HUES6 (cell line): ENCODE results near the gene SLC25A42.

Experiments used
- H3K27ac ChIP-seq: 2 replicates; pipeline ENCODE4 v1.7.0; 2013; ENCODE audit warnings: low read depth, mild to moderate bottlenecking, low read length, inconsistent platforms
- H3K27me3 ChIP-seq: 2 replicates; pipeline ENCODE4 v1.6.1; 2013; ENCODE audit warnings: low read length; ENCODE audit not compliant: control insufficient read depth, insufficient read depth
- H3K36me3 ChIP-seq: 2 replicates; pipeline ENCODE4 v1.6.1; 2013; ENCODE audit warnings: low read length; ENCODE audit not compliant: control insufficient read depth, insufficient read depth
- H3K4me1 ChIP-seq: 2 replicates; pipeline ENCODE4 v1.6.1; 2013; ENCODE audit warnings: low read length; ENCODE audit not compliant: control insufficient read depth, insufficient read depth
- H3K4me3 ChIP-seq: 2 replicates; pipeline ENCODE4 v1.5.1; 2013; ENCODE audit warnings: low read depth, low read length
- H3K9ac ChIP-seq: one replicate; pipeline ENCODE4 v1.6.1; 2013; ENCODE audit warnings: mild to moderate bottlenecking, low read length
- H3K9me3 ChIP-seq: 2 replicates; pipeline ENCODE4 v1.6.1; 2013; ENCODE audit warnings: low read depth, low read length; ENCODE audit not compliant: control insufficient read depth, insufficient read depth

SLC25A42 gene

GRCh38 chr19:19051478-19052213, 12.1 kb upstream of the SLC25A42 start:
- no peaks in the 10 kb centered on the region for H3K9me3 ChIP-seq
- no peak overlapping the region for H3K4me3 ChIP-seq
- no peak overlapping the region for H3K9ac ChIP-seq
- no peaks in the 10 kb centered on the region for H3K27me3 ChIP-seq
- peaks cover 73% of the 10 kb centered on the region for H3K36me3 ChIP-seq
- no peak overlapping the region for H3K27ac ChIP-seq
- no peaks in the 10 kb centered on the region for H3K4me1 ChIP-seq

DNA sequence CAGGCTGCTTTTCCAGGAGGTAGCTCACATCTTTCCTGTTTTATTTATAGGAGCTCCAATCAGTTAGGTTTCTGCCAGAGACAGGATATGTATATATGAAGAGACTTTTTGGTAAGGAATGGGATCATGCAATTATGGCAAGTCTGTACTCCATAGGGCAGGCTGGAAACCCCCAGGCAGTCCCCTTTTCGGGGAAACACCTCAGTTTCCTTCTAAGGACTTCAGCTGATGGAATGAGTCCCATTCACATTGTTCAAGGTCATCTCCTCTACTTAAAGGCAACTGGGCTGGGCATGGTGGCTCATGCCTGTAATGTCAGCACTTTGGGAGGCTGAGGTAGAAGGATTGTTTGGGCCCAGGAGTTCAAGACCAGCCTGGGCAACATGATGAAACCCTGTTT, 10.9 kb upstream of the SLC25A42 start:
- no peaks in the 10 kb centered on the region for H3K4me1 ChIP-seq
- peaks cover 75% of the 10 kb centered on the region for H3K36me3 ChIP-seq
- H3K9me3 ChIP-seq: no peaks in the 10 kb centered on the region
- H3K27me3 ChIP-seq: no peaks in the 10 kb centered on the region
- no peak overlapping the region for H3K9ac ChIP-seq
- H3K4me3 ChIP-seq: no peak overlapping the region
- no peak overlapping the region for H3K27ac ChIP-seq

GRCh38 chr19:19053508-19054314, 10.1 kb upstream of the SLC25A42 start:
- H3K4me1 ChIP-seq: no peaks in the 10 kb centered on the region
- no peaks in the 10 kb centered on the region for H3K27me3 ChIP-seq
- H3K9ac ChIP-seq: no peak overlapping the region
- H3K27ac ChIP-seq: no peak overlapping the region
- no peak overlapping the region for H3K4me3 ChIP-seq
- H3K36me3 ChIP-seq: peaks cover 80% of the 10 kb centered on the region
- no peaks in the 10 kb centered on the region for H3K9me3 ChIP-seq

GRCh38 chr19:19054315-19054938, 9.4 kb upstream of the SLC25A42 start:
- H3K4me1 ChIP-seq: no peaks in the 10 kb centered on the region
- no peak overlapping the region for H3K9ac ChIP-seq
- H3K27ac ChIP-seq: no peak overlapping the region
- H3K36me3 ChIP-seq: peaks cover 81% of the 10 kb centered on the region
- H3K27me3 ChIP-seq: no peaks in the 10 kb centered on the region
- no peaks in the 10 kb centered on the region for H3K9me3 ChIP-seq
- H3K4me3 ChIP-seq: no peak overlapping the region

DNA sequence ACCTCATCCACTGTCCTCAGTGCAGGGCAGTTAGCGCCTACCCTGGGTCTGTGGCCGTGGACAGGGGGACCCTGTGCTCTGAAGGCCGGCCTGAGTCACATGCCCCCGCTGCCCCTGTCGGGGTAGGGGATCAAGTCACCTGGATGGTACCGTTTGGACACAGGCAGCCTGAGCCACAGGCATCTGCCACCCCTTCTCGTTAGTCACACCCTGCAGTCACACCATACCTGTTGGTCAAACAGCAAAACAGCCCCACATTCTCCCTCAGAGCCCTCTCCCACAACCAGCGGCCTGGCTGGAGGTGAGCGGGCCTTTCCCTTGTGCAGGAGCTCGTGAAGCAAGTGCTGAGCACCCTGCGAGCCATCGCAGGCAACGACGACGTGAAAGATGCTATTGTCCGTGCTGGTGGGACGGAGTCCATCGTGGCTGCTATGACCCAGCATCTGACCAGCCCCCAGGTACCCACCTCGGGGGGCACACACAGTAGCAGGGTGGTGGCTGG, 8.8 kb upstream of the SLC25A42 start:
- Histone ChIP-seq H3K36me3 (peaks cover 83% of the 10 kb centered on the region), H3K27me3 (no peaks in the 10 kb centered on the region), H3K9ac (no peak overlapping the region), H3K27ac (no peak overlapping the region), H3K4me3 (no peak overlapping the region), H3K4me1 (no peaks in the 10 kb centered on the region), H3K9me3 (no peaks in the 10 kb centered on the region)

- Histone ChIP-seq H3K9me3 (no peaks in the 10 kb centered on the region), H3K4me1 (no peaks in the 10 kb centered on the region), H3K27ac (no peak overlapping the region), H3K27me3 (no peaks in the 10 kb centered on the region), H3K9ac (no peak overlapping the region), H3K36me3 (peaks cover 78% of the 10 kb centered on the region), H3K4me3 (no peak overlapping the region)
These were observed 8.1 kb upstream of the SLC25A42 start for GRCh38 chr19:19055701-19056100.

DNA sequence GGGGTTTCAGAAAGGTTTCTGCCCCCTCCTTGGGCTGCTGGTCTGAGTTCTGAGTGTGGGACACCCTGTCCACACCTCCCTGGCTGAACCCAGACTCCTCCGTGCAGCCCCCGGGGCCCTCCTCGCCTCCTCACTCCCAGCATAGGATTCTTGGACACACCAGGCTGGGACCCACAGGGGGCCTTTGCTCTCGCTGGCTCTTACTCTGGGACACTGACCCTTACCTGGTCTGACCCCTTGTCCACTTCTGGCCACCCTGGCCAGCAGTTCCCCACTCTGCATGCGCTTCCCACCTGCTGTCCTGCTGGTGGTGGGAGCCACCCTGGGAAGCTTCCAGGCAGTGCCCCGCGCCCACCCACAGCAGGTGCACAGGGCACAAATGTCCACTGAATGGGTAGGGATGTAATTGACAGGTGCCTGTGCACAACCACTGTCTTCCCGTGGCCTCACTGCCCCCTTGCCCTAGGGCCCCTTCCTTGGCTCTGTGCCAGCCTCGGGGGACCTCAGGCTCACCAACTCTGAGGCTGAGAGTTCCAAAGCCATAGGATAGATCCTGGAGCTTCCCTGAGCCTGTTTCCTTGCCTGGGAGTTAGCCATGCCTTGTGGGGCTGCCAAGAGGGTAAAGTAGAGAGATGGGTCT, 7.0 kb upstream of the SLC25A42 start:
- H3K4me3 ChIP-seq: no peak overlapping the region
- H3K9ac ChIP-seq: no peak overlapping the region
- H3K27me3 ChIP-seq: no peaks in the 10 kb centered on the region
- H3K9me3 ChIP-seq: no peaks in the 10 kb centered on the region
- peaks cover 69% of the 10 kb centered on the region for H3K36me3 ChIP-seq
- no peak overlapping the region for H3K27ac ChIP-seq
- H3K4me1 ChIP-seq: no peaks in the 10 kb centered on the region

GRCh38 chr19:19057317-19057716, 6.5 kb upstream of the SLC25A42 start:
- H3K4me3 ChIP-seq: no peak overlapping the region

GRCh38 chr19:19057720-19058119, 6.1 kb upstream of the SLC25A42 start:
- no peaks in the 10 kb centered on the region for H3K27me3 ChIP-seq
- no peak overlapping the region for H3K4me3 ChIP-seq
- H3K9ac ChIP-seq: no peak overlapping the region
- H3K27ac ChIP-seq: no peak overlapping the region
- peaks cover 60% of the 10 kb centered on the region for H3K36me3 ChIP-seq
- H3K4me1 ChIP-seq: peaks cover 7% of the 10 kb centered on the region
- H3K9me3 ChIP-seq: no peaks in the 10 kb centered on the region

More at GRCh38 chr19:19057317-19057716, 6.5 kb upstream of the SLC25A42 start:
- H3K4me1 ChIP-seq: peaks cover 3% of the 10 kb centered on the region
- H3K27ac ChIP-seq: no peak overlapping the region
- H3K9ac ChIP-seq: no peak overlapping the region
- no peaks in the 10 kb centered on the region for H3K27me3 ChIP-seq
- peaks cover 64% of the 10 kb centered on the region for H3K36me3 ChIP-seq
- no peaks in the 10 kb centered on the region for H3K9me3 ChIP-seq

- H3K9ac ChIP-seq: no peak overlapping the region
- no peak overlapping the region for H3K4me3 ChIP-seq
- peaks cover 9% of the 10 kb centered on the region for H3K4me1 ChIP-seq
- H3K36me3 ChIP-seq: peaks cover 51% of the 10 kb centered on the region
- H3K9me3 ChIP-seq: no peaks in the 10 kb centered on the region
- peaks cover 2% of the 10 kb centered on the region for H3K27me3 ChIP-seq
- no peak overlapping the region for H3K27ac ChIP-seq
These were observed 4.6 kb upstream of the SLC25A42 start for GRCh38 chr19:19059018-19059836.
